Measurements from ENCODE around the gene SNX5.

Gene SNX5

GRCh38 chr20:17916433-17916891, 52.1 kb downstream of the SNX5 start:
- no peak for DNase-seq (ENCODE audit: low spot score)

- no peak for DNase-seq (ENCODE audit: low spot score)
These were observed 53.6 kb downstream of the SNX5 start for GRCh38 chr20:17914957-17915356.

GRCh38 chr20:17912916-17913315, 55.7 kb downstream of the SNX5 start:
- no peak for DNase-seq (ENCODE audit: low spot score)

GRCh38 chr20:17911927-17912326, 56.7 kb downstream of the SNX5 start:
- DNase-seq (ENCODE audit: low spot score): no peak

GRCh38 chr20:17910828-17911294, 57.7 kb downstream of the SNX5 start:
- DNase-seq (ENCODE audit: low spot score): no peak

- DNase-seq (ENCODE audit: low spot score): no peak
These were observed 58.7 kb downstream of the SNX5 start for GRCh38 chr20:17909869-17910321.

- no peak for DNase-seq (ENCODE audit: low spot score)
These were observed 63.0 kb downstream of the SNX5 start for GRCh38 chr20:17905544-17905943.

GRCh38 chr20:17904027-17904426, 64.6 kb downstream of the SNX5 start:
- no peak for DNase-seq (ENCODE audit: low spot score)

GRCh38 chr20:17902531-17903083, 66.0 kb downstream of the SNX5 start:
- no peak for DNase-seq (ENCODE audit: low spot score)

GRCh38 chr20:17901971-17902370, 66.6 kb downstream of the SNX5 start:
- no peak for DNase-seq (ENCODE audit: low spot score)

- peak; percentile 74 for DNase-seq (ENCODE audit: low spot score)
These were observed 70.0 kb downstream of the SNX5 start for GRCh38 chr20:17898548-17898994.

GRCh38 chr20:17897566-17898307, 70.9 kb downstream of the SNX5 start:
- no peak for DNase-seq (ENCODE audit: low spot score)

- DNase-seq (ENCODE audit: low spot score): no peak
These were observed 71.7 kb downstream of the SNX5 start for GRCh38 chr20:17896771-17897369.

GRCh38 chr20:17896193-17896723, 72.3 kb downstream of the SNX5 start:
- DNase-seq (ENCODE audit: low spot score): no peak

GRCh38 chr20:17895641-17896171, 72.9 kb downstream of the SNX5 start:
- DNase-seq (ENCODE audit: low spot score): no peak

- no peak for DNase-seq (ENCODE audit: low spot score)
These were observed 75.1 kb downstream of the SNX5 start for GRCh38 chr20:17893445-17893844.

- DNase-seq (ENCODE audit: low spot score): no peak
These were observed 76.2 kb downstream of the SNX5 start for GRCh38 chr20:17892189-17892938.
